HEK293 (cell line): ENCODE data around the gene NRP1.

Experiments
- BCL11B ChIP-seq: fragments of 450-650 bp; formaldehyde crosslinking; IDR thresholded peaks from 2 replicates; pipeline ENCODE4 v1.5.1; 2016; ENCODE audit warnings: low read depth, missing biosample characterization, missing genetic modification characterization
- BCL6B ChIP-seq: fragments of 450-650 bp; formaldehyde crosslinking; IDR thresholded peaks from 2 replicates; pipeline ENCODE4 v1.5.1; 2017; ENCODE audit warnings: missing biosample characterization, missing genetic modification characterization
- GLI4 ChIP-seq: fragments of 450-650 bp; formaldehyde crosslinking; IDR thresholded peaks from 2 replicates; pipeline ENCODE4 v1.5.1; 2016; ENCODE audit warnings: missing biosample characterization, missing genetic modification characterization
- IKZF3 ChIP-seq: fragments of 450-650 bp; IDR thresholded peaks from 2 replicates; pipeline ENCODE4 v1.5.0; 2018; ENCODE audit warnings: missing biosample characterization, mild to moderate bottlenecking, missing genetic modification characterization, moderate library complexity
- KLF17 ChIP-seq: fragments of 450-650 bp; formaldehyde crosslinking; IDR thresholded peaks from 2 replicates; pipeline ENCODE4 v1.5.1; 2016; ENCODE audit warnings: missing biosample characterization, missing genetic modification characterization
- OSR2 ChIP-seq: fragments of 450-650 bp; formaldehyde crosslinking; IDR thresholded peaks from 2 replicates; pipeline ENCODE4 v1.5.1; 2016; ENCODE audit warnings: missing biosample characterization, missing genetic modification characterization
- PRDM10 ChIP-seq: fragments of 450-650 bp; formaldehyde crosslinking; IDR thresholded peaks from 2 replicates; pipeline ENCODE4 v1.5.1; 2016; ENCODE audit warnings: missing biosample characterization, missing genetic modification characterization
- TRIM28 ChIP-seq: IDR thresholded peaks from 2 replicates; pipeline ENCODE4 v1.6.1; 2011; ENCODE audit warnings: low read length, control low read depth, borderline replicate concordance
- ZBTB21 ChIP-seq: fragments of 450-650 bp; formaldehyde crosslinking; IDR thresholded peaks from 2 replicates; pipeline ENCODE4 v1.5.1; 2017; ENCODE audit warnings: missing biosample characterization, missing genetic modification characterization
- ZBTB48 ChIP-seq: fragments of 450-650 bp; formaldehyde crosslinking; IDR thresholded peaks from 2 replicates; pipeline ENCODE4 v1.5.1; 2016; ENCODE audit warnings: missing biosample characterization, missing genetic modification characterization
- ZNF19 ChIP-seq: fragments of 450-650 bp; formaldehyde crosslinking; IDR thresholded peaks from 2 replicates; pipeline ENCODE4; 2016; ENCODE audit warnings: missing biosample characterization, missing genetic modification characterization, low read depth
- ZNF214 ChIP-seq: fragments of 450-650 bp; formaldehyde crosslinking; IDR thresholded peaks from 2 replicates; pipeline ENCODE4 v1.5.1; 2017; ENCODE audit warnings: missing biosample characterization, mild to moderate bottlenecking, missing genetic modification characterization, borderline replicate concordance
- ZNF248 ChIP-seq: fragments of 450-650 bp; formaldehyde crosslinking; IDR thresholded peaks from 2 replicates; pipeline ENCODE4 v1.5.1; 2017; ENCODE audit warnings: missing biosample characterization, missing genetic modification characterization
- ZNF391 ChIP-seq: fragments of 450-650 bp; formaldehyde crosslinking; IDR thresholded peaks from 2 replicates; pipeline ENCODE4 v1.5.1; 2016; ENCODE audit warnings: low read depth, missing biosample characterization, missing genetic modification characterization, borderline replicate concordance
- ZNF449 ChIP-seq: fragments of 450-650 bp; formaldehyde crosslinking; IDR thresholded peaks from 2 replicates; pipeline ENCODE4 v1.5.1; 2017; ENCODE audit warnings: missing biosample characterization, mild to moderate bottlenecking, missing genetic modification characterization, moderate library complexity
- ZNF518A ChIP-seq: fragments of 450-650 bp; formaldehyde crosslinking; conservative IDR thresholded peaks from 2 replicates; pipeline ENCODE4 v1.5.1; 2016; ENCODE audit warnings: low read depth, missing biosample characterization, missing genetic modification characterization
- ZNF529 ChIP-seq: fragments of 450-650 bp; formaldehyde crosslinking; IDR thresholded peaks from 2 replicates; pipeline ENCODE4 v1.5.1; 2017; ENCODE audit warnings: missing genetic modification characterization, missing biosample characterization; ENCODE audit not compliant: insufficient replicate concordance
- ZNF544 ChIP-seq: fragments of 450-650 bp; formaldehyde crosslinking; IDR thresholded peaks from 2 replicates; pipeline ENCODE4 v1.5.0; 2017; ENCODE audit warnings: missing biosample characterization, missing genetic modification characterization
- ZNF596 ChIP-seq: fragments of 450-650 bp; IDR thresholded peaks from 2 replicates; pipeline ENCODE4 v1.5.0; 2018; ENCODE audit warnings: missing biosample characterization, mild to moderate bottlenecking, missing genetic modification characterization, moderate library complexity
- ZNF658 ChIP-seq: fragments of 450-650 bp; formaldehyde crosslinking; IDR thresholded peaks from 2 replicates; pipeline ENCODE4; 2016; ENCODE audit warnings: missing biosample characterization, missing genetic modification characterization
- ZNF704 ChIP-seq: fragments of 450-650 bp; formaldehyde crosslinking; IDR thresholded peaks from 2 replicates; pipeline ENCODE4 v1.5.1; 2016; ENCODE audit warnings: missing biosample characterization, missing genetic modification characterization
- ZNF707 ChIP-seq: fragments of 450-650 bp; formaldehyde crosslinking; IDR thresholded peaks from 2 replicates; pipeline ENCODE4 v1.5.1; 2016; ENCODE audit warnings: missing biosample characterization, missing genetic modification characterization
- ZNF830 ChIP-seq: fragments of 450-650 bp; IDR thresholded peaks from 2 replicates; pipeline ENCODE4 v1.5.0; 2018; ENCODE audit warnings: missing biosample characterization, missing genetic modification characterization, low read depth, mild to moderate bottlenecking, moderate library complexity

Gene NRP1

GRCh38 chr10:33271969-33272583, 62.4 kb downstream of the NRP1 start (continued):
- TF ChIP-seq IKZF3 (tag by site-specific recombination) (peak; percentile 74; the same call in 1 of the 2 replicates), ZNF707 (tag by site-specific recombination) (no peak), TRIM28 (no peak; the same call in 1 of the 2 replicates), ZNF596 (no peak), BCL6B (tag by site-specific recombination) (no peak), ZNF704 (tag by site-specific recombination) (no peak), ZNF214 (tag by site-specific recombination) (no peak), ZNF449 (tag by site-specific recombination) (no peak; the same call in 1 of the 2 replicates), ZBTB21 (tag by site-specific recombination) (no peak), OSR2 (tag by site-specific recombination) (peak; percentile 76; the same call in 1 of the 2 replicates), PRDM10 (tag by site-specific recombination) (no peak), ZNF391 (peak; percentile 52; the same call in 1 of the 2 replicates), ZNF529 (no peak), ZNF658 (tag by site-specific recombination) (no peak), ZNF544 (tag by site-specific recombination) (no peak), ZBTB48 (tag by site-specific recombination) (no peak), ZNF518A (tag by site-specific recombination) (no peak), KLF17 (no peak), ZNF19 (tag by site-specific recombination) (no peak), ZNF830 (tag by site-specific recombination) (no peak), ZNF248 (tag by site-specific recombination) (no peak), BCL11B (tag by site-specific recombination) (no peak), GLI4 (tag by site-specific recombination) (no peak)
